ENCODE results near the gene USP9Y. TPM values are rescaled to one million over a fixed set of nuclear protein-coding genes. Genes with fewer than 3 reads are reported as not detected.

The USP9Y gene
- total RNA-seq, 1 donor from 2014 or later, result under 0.01 TPM

Other genes starting within 250 kb of the USP9Y start
- gene DDX3Y, start 203.6 kb downstream of the USP9Y start, total RNA-seq, result under 0.01 TPM

Measured in temporal lobe (tissue), 1 donor.